Stimulated activated CD8-positive, alpha-beta memory T cell treated with anti-CD3 and anti-CD28 coated beads, Interleukin-15, amount 100 ng/mL, for 48 hours (primary cell): ENCODE data around the gene DNAH6.
"Not testable (repeated sequence)": the region's sequence is repeated elsewhere in the genome, so short reads cannot be mapped to it uniquely, and the experiment has no call there.

Source experiments
- DNase-seq, 2 donors: peaks; one replicate each; pipeline ENCODE4 v3.0.0-alpha.2; 2020; ENCODE audit warnings: low read depth in 2 of 2

The DNAH6 gene

DNA sequence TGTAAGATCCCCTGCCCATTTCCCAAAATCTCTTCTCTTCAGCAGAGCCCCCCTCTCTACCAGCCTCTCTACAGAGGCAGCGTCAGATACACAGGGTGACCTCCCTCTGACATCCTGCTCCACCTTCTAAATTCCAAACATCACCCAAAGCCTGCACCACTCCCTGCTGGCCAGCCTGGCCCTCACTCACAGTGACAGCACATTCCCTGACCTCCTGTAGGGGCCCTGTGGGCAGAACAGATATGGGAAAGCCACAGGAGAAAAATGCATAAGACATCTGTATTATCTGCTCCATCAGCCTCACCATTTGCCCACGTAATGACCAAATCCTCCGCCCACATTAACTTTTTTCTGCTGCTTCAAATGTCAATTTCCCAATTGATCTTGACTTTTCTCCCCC lies 324.0 kb downstream of the DNAH6 start:
- DNase-seq: no peak

DNA sequence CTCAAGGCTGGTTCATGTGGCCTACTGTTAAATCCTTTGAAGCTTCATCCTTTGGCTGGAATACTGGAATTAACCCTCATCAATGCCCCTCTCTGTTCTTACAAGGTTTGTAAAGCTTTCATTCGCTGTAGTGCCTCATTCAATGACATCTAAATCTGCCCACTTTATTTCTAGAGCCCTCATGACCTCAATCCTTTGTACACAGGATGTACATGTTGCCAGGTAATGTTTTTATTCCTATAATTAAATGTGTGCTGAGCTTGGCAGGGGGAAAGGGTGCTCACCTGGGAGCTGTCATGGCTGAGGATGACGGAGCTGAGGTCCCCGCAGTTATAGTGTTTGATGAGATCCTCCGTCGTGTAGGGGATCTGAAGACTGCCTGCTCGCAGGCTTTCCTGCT lies 325.3 kb downstream of the DNAH6 start:
- no peak for DNase-seq

DNA sequence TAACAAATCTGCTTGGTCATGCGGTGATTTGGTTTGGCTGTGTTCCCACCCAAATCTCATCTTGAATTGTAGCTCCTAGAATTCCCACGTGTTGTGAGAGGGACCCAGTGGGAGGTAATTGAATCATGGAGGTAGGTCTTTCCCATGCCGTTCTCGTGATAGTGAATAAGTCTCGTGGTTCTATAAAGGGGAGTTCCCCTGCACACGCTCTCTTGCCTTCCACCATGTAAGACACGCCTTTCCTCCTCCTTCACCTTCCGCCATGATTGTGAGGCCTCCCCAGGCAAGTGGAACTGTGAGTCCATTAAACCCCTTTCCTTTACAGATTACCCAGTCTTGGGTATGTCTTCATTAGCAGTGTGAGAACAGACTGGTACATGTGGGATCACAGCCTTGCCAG lies 327.8 kb downstream of the DNAH6 start:
- no peak for DNase-seq

DNA sequence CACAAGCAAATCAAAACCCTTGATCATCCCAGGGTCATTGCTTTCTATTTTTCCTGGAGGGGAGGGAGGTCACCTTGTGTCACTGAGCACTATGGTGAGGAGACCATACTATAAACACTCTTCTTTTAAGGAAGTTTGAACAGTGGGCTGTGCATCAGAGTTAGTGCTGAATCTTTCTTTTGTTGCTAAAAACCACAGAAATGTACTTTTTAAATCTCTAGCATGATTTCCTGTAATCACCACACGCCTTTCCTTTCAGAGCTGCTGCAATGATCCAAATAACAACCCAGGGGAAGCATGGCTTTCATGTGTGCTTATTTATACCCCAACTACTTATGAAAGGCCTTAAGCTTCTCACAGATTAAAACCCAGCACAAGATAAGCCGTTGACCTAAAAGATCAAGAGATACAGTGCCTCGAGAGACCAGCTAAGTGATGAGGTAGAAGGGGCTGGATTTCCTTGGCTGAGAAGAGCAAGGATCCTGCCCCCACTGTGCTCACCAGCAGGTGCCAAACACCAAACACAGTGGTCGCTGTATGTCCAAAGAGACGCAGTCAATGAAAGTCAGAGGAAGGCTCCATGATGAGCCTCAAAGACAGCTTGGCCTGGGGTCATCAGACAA lies 329.9 kb downstream of the DNAH6 start:
- DNase-seq: no peak

DNA sequence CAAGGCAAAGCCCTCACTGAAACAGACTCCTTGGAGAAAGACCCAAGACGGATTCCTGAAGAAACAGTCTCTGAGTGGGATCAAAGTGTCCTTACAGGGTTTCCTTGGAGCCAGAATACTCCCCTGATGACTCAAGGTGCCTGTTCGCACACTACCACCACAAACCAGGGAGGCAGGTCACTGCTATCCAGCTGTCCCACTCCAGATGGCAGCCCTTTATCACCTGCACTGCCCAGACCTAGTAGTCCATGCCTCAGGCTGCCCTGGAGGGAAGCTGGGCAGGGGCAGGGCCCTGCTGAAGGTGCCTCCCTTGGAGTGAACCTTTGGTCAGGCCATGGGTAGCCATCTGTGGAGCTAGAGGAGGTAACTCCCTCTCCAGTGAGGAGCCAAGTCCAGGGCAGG lies 330.4 kb downstream of the DNAH6 start:
- no peak for DNase-seq

DNA sequence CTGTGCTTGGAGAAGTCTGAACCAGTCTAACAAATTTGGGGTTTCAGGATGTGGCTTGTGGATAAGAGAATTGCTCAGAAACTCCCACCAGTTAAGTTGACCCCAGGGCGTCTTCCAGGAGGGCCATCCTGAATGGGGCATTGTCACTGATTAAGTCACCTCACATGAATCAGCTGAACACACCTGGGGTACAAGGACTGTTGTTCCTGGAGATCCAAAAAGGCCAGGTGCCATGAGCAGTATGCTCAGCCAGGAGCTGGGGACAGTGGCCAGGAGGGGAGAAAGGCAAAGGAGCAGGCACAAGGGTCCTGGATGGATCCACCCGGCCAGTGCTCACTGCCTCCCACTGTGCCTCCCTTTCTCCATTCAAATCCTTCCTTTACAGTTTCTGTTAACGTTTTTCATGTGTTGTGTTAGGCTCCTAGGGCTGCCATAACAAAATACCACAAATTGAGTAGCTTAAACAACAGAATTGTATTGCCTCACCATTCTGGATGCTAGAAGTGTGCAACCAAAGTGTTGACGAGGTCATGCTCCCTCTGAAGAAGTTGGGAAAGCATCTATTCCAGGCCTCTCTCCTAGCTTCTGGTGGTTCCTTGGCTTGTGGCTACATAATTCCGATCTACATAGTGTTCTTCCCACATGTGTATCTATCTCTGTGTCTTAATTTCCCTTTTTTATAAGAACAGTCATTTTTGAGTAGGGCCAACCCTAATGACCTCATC lies 331.2 kb downstream of the DNAH6 start:
- DNase-seq: no peak

DNA sequence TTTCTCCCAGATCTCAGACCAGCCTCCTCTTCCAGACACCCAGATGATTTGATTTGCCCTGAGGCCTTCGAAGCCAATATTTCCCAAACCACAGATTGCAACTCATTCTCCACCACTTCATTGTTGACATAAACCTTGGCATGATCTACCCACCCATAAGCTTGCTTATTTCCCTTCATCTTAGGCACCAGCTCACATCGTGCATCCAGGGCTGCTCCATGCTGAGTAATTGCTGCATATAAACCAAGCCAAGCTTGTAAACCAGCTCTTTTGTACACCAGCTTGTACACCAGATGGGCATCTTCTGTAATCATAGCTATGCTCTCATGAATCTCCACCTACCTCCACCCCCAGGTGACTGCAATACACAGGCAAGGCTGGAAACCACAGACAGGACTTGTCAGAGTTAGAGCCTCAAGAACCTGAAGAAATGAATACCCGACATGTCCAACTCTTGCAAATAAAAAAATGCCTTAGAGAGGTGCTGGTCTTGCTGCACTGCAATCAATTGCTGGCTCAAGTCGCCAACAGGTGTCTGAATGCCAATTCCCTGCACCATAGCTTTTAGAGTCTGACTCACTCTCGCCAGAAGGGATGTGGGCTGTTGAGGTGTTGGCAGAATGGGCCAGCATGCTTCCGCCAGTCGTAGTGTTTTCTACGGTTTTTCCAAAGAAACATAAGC lies 333.1 kb downstream of the DNAH6 start:
- peak in 1 of 2 donors; percentile 30 for DNase-seq

DNA sequence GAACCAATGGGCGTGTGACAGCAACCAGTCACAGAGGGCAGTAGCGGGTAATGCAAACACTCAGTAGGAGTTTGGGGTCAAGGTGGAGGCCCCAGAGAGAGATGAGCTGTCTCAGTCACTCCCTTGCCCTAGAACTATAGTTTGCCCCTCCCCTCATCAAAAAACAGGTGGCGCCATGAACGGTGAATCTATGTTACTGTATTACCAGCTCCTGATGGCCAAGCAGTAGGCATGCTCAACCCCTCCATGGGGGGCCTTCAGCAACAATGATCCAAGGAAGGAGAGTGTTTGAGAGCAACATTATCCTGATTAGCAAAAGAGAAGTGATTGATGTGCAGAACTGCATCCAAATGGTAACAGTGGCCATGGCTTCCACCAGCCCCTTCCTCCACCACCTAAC lies 334.2 kb downstream of the DNAH6 start:
- DNase-seq: no peak

DNA sequence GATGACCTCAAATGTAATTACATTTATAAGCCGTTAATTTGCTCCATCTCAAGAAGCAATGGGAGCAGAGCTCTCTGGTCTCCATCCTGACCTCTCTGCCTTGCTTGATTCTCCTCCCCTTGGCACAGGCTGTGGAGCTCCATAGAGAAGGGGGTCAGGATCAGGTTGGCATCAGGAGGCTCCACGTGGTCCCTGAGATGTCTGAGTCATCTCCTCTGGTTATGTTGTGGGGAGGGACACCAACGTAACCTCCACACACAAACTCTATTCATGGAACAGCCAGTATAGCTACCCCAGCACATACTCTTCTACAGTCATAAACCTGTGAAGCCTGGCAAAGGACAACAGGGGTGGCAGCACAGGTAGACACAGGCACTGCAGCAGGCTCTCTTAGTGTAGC lies 335.6 kb downstream of the DNAH6 start:
- DNase-seq: no peak

DNA sequence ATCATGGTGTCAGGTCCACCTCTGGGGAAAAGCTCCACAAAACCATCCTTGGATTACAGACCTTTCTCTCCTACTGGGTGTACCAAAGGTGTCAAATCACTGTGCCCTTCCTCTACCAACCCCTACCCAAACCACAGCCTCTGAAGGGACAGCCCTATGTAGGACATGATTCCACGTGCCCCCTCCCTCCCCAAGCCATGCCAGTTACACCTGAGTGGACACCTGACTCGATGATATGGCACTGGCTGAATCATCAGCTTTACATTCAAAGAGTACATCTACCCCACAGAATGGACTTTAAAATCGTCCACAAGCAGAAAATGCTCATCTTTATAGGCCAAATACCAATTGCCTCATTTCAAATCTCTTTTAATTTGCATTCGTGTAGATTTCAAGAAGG lies 338.6 kb downstream of the DNAH6 start:
- no peak for DNase-seq

DNA sequence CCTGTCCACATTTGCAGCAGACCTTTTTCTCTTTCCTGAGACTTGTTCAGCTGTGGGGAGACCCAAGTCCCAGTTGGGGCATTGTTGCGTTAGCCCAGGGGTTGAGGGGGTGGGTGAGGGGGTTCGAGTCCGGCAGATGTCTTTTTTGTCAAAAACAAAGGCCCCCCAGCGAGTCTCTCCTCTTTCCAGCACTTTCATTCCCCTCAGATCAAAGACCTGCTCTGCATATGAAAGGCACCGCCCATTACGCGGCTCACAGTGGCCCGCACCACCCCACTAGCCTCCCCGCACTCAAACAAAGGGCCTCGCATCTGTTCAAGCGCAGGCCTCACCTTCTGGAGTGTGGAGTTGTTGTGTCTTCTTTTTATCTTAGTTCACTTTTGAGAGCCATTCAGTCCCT lies 339.4 kb downstream of the DNAH6 start:
- DNase-seq: no peak

DNA sequence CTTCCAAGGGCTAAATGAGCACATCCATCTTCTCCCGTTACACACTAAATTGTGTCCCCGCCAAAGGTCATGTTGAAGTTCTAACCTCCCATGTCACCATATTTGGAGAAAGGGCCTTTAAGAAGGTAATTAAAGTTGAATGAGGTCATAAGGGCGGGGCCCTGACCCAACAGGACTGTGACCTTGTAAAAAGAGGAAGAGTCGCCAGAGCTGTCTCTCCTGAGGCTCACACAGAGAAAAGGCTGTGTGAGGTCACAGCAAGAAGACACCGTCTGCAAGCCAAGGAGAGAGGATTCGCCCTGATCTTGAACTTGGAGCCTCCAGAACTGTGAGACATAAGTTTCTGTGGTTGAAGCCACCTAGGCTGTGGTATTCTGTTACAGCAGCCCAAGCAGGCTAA lies 340.5 kb downstream of the DNAH6 start:
- peak in 1 of 2 donors; percentile 55 for DNase-seq

DNA sequence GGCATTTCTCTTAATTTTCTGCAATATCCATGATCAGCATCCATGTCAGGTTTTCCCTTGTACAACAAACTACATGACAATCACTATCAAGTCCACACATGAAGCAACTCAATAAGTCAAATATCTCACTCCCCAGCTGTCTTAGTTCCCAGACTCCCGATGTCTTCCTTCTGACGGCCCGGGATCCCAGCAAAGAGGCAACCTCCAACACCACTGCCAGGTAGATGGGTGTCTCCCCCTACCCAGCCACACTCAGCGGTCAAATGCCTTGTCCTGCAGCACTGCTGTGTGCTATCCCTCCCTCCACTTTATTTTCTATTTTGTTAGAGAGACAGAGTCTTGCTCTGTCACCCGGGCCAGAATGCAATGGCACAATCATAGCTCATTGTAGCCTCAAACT lies 341.3 kb downstream of the DNAH6 start:
- no peak for DNase-seq

DNA sequence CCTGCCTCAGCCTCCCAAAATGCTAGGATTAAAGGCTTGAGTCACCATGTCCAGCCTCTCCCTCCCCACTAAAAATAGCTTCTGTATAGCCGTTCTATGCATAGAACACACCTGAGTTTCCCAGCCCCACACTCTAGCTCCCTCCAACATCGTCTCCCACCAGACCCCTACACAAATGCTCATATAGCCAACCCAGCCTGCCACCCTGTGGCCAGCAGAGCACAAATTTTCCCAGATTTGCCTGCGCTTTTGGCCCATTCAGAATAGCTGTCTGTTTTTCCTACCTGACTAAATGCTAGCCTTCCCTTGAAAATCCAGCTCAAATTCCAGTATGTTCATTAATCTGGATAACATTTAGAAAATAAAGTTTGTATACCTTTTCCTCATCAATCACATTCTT lies 341.8 kb downstream of the DNAH6 start:
- no peak for DNase-seq

DNA sequence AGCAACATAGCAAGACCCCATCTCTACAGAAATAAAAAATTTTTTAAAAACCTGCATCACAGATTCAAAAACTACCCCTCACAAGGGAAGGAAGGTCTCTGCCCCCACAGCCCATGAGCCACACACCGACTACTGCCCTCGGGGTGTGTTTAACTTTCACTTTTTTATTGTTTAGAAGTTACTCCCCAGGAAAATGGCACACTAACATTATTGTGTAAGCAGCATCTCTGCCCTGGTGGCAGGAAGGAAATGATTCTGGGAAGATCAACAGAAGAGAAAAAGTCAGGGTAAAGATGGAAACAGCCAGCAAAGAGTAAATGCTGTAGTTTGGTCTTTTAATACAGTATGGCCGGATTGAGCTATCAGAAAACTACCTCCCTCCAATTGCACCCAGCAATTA lies 342.6 kb downstream of the DNAH6 start:
- DNase-seq: no peak

DNA sequence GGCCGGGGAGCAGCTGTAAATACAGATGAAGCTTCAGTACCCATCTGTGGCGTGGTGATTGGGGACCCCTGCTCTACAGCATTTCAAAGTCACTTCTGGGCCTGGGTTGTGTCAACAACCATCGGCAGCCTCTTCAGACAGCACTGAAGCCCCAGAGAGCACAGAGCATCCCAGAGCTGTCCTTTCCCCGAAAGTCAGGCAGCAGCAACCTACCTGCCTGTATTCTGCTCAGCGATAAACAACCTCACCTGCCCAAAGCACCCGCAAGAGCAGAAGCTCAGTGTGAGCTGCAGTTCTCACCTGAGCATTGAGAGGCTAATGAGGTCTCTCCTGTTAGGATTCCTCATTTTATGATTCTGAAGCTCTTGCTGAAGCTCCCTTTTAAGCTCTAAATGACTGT lies 345.2 kb downstream of the DNAH6 start:
- DNase-seq: no peak

DNA sequence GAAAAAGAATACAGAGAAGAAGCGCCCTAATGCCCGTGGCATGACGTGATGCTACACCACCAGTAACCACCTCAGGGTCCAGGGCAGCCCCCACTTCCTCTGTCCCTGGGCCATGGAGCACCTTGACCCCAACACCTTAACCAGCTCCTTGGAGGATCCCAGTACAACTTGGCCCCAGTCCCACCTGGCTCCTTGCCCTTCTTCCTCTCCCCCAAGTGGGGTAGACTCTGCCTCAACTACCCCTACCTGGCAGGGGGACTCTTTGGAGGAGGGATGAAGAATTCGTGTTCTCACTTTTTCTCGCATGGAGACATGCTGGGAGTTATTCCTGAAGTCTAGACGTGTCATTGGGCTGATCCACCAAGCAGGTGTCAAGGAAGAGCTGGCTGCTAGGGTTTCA lies 345.7 kb downstream of the DNAH6 start:
- DNase-seq: no peak

DNA sequence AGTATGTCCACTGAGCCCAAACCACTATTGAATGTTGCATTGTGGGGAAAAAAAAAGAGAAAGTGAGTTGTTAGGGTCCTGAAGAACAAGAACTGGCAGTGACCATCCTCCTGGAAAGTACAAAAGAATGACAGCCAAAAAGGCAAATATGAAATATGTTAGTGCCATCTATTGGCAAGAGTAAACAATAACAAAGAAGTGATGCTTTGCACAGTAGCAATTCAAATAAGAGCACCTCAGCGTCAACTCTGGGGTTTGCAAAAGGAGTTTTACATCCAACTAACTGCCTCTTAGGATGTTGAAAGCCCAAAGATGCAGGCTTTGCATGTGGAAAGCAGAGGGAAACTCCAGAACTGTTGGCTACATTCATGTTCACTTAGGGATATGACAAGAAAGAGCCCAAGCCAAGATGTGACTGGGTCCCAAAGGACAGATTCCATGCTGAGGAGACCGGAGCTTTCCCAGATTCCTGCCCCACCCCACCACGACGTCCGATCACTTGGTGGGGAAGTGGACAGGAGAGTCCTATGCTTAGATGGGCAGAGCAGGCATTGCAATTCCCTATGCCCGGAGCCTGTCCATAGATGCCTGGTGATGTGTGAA lies 349.0 kb downstream of the DNAH6 start:
- DNase-seq: no peak

DNA sequence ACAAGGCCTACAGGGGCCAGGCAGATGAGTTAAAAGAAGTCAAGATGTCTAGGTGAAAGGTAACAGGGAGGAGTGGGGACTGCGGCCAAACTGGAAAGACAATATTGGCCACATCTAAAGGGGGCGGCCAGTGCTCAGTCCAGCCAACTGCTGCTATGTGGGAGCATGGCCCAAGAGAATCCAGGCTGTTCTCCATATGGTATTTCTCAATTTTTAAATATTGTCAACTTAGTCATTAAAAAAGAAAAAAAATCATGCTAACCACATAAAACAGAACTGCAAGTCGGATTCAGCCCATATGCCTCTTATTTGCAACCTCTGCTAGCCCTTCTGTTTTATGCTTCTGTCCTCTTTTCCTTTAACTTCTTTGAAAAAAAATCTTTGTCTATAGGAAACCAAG lies 349.8 kb downstream of the DNAH6 start:
- DNase-seq: no peak

DNA sequence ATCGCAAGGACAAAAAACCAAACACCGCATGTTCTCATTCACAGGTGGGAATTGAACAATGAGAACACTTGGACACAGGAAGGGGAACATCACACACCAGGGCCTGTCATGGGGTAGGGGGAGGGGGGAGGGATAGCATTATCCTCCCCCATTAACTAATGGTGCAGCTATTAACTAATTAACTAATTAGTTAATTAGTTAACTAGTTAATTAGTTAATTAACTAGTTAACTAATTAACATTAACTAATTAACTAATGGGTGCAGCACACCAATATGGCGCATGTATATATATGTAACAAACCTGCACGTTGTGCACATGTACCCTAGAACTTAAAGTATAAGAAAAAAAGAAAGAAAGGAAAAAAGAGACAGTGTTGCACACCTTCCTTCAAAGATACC lies 352.0 kb downstream of the DNAH6 start:
- DNase-seq: not testable (repeated sequence)
